ENCODE data around the gene USP54. TPM values are rescaled to one million over a fixed set of nuclear protein-coding genes. Genes with fewer than 3 reads are reported as not detected.

Gene USP54
- total and polyA plus RNA-seq, 2 donors (not counting 3 experiments of a cell fraction or from before 2014, with no cell fraction given) = 9.3 to 14.2 TPM

DNA sequence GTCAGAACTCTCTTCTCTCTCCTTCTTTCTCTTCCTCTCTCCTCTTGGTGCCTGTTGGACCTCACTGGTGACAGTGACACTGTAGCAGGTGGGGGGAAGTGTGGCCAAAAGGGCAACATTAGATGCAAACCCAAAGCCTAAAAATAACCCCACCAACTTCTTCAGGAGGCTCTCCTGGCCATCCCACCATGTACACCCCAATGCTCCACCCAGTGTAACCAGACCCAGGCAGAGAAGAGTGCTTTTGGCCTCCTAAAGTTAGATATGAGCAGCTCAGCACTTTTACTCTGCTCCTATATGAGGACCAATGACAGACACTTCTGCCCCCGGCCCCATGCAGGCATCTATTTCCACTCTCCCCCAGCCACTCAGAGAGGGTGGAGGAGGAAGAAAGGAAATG lies 44.6 kb upstream of the USP54 start:
- H3K9me3 ChIP-seq (replicated peaks; ENCODE audit: control insufficient read depth, insufficient read depth, low read length) = no peaks in the 10 kb centered on the region
- no TSS peak for BruUV-seq (replicated peaks)
- CTCF ChIA-PET = interaction anchor here (1.1 to 2.0 kb wide), 2 partner anchors 12 to 106 kb away, joined by 3 to 8 read pairs; no protein-coding TSS in a partner anchor
- no peak for TF ChIP-seq JUN (IDR thresholded peaks at IDR 0.05; ENCODE audit: borderline replicate concordance, insufficient read depth, insufficient read length, low read depth)
- no peak for TF ChIP-seq EZH2 (IDR thresholded peaks at IDR 0.05; ENCODE audit: borderline replicate concordance, low read depth, low read length, severe bottlenecking)
- TF ChIP-seq, protein P1, sequence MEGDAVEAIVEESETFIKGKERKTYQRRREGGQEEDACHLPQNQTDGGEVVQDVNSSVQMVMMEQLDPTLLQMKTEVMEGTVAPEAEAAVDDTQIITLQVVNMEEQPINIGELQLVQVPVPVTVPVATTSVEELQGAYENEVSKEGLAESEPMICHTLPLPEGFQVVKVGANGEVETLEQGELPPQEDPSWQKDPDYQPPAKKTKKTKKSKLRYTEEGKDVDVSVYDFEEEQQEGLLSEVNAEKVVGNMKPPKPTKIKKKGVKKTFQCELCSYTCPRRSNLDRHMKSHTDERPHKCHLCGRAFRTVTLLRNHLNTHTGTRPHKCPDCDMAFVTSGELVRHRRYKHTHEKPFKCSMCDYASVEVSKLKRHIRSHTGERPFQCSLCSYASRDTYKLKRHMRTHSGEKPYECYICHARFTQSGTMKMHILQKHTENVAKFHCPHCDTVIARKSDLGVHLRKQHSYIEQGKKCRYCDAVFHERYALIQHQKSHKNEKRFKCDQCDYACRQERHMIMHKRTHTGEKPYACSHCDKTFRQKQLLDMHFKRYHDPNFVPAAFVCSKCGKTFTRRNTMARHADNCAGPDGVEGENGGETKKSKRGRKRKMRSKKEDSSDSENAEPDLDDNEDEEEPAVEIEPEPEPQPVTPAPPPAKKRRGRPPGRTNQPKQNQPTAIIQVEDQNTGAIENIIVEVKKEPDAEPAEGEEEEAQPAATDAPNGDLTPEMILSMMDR (IDR thresholded peaks at IDR 0.05; ENCODE audit: extremely low read depth in 1 of 2, insufficient read depth in 1 of 2, low read depth in 1 of 2, low read length in 2 of 2) = no peak
- TF ChIP-seq, protein P2, sequence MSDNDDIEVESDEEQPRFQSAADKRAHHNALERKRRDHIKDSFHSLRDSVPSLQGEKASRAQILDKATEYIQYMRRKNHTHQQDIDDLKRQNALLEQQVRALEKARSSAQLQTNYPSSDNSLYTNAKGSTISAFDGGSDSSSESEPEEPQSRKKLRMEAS (IDR thresholded peaks at IDR 0.05; ENCODE audit: insufficient read depth, insufficient read length) = no peak
- TF ChIP-seq FOS (IDR thresholded peaks at IDR 0.05; ENCODE audit: borderline replicate concordance, insufficient read depth, low read length) = no peak
- no peak for TF ChIP-seq POLR2AphosphoS5 (IDR thresholded peaks at IDR 0.05; ENCODE audit: insufficient read depth, low read depth, low read length)
- TF ChIP-seq MYC (IDR thresholded peaks at IDR 0.05; ENCODE audit: low read depth, low read length) = no peak
- TF ChIP-seq POLR2A (IDR thresholded peaks at IDR 0.05; ENCODE audit: low read depth, low read length) = no peak
- TF ChIP-seq GATA2 (IDR thresholded peaks at IDR 0.05; ENCODE audit: insufficient read depth, insufficient read length, low read depth, low read length) = no peak
- DNase-seq (ENCODE audit: low read depth, low spot score) = no peak
- no peak overlapping the region for H2AFZ ChIP-seq (ENCODE audit: low read depth, low read length)
- no peak for FAIRE-seq
- no peak overlapping the region for H3K27ac ChIP-seq (ENCODE audit: insufficient read depth, low read depth, low read length)
- H3K27me3 ChIP-seq (ENCODE audit: control insufficient read depth in 2 of 2, insufficient read depth in 2 of 2, low read length in 2 of 2) = peaks cover 4 to 9% of the 10 kb centered on the region in 2 experiments
- no peaks in the 10 kb centered on the region for H4K20me1 ChIP-seq (replicated peaks; ENCODE audit: control insufficient read depth, extremely low read depth, insufficient read depth, low read length)
- H3K4me1 ChIP-seq (ENCODE audit: control insufficient read depth, extremely low read depth, insufficient read depth, low read length) = no peaks in the 10 kb centered on the region
- intact Hi-C loops (cut with micrococcal nuclease) = no loop called here
- no peak overlapping the region for H3K4me3 ChIP-seq (replicated peaks in 1 of 3; ENCODE audit: insufficient read depth in 1 of 3, low read depth in 1 of 3, low read length in 3 of 3)
- no peaks in the 10 kb centered on the region for H3K9me1 ChIP-seq (replicated peaks; ENCODE audit: control insufficient read depth, extremely low read depth, insufficient read depth, low read length)
- dilution Hi-C loops (cut with MboI; ENCODE audit: extremely low pct_ligation_motif_present, low sequenced_read_pairs) = no loop called here
- no peaks in the 10 kb centered on the region for H3K79me2 ChIP-seq (ENCODE audit: control insufficient read depth, insufficient read depth, low read length)
- POLR2A ChIA-PET = interaction anchor here (0.6 to 0.7 kb wide), 2 partner anchors 14 to 19 kb away, joined by 4 to 8 read pairs; no protein-coding TSS in a partner anchor
- no peak overlapping the region for H3K9ac ChIP-seq (replicated peaks; ENCODE audit: extremely low read depth, insufficient read depth, low read length)
- no peaks in the 10 kb centered on the region for H3K36me3 ChIP-seq (ENCODE audit: control insufficient read depth in 2 of 2, extremely low read depth in 1 of 2, insufficient read depth in 2 of 2, low read length in 2 of 2)
- no peak overlapping the region for H3K4me2 ChIP-seq (ENCODE audit: insufficient read depth, low read length)

Measured in endothelial cell of umbilical vein (primary cell).